ENCODE data around the gene RETN. TPM values are rescaled to one million over a fixed set of nuclear protein-coding genes. Genes with fewer than 3 reads are reported as not detected.

RETN gene, protein sequence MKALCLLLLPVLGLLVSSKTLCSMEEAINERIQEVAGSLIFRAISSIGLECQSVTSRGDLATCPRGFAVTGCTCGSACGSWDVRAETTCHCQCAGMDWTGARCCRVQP
- not detected in 2 replicates for total RNA-seq (2014; rRNA removed; shearing (Covaris generic))

DNA sequence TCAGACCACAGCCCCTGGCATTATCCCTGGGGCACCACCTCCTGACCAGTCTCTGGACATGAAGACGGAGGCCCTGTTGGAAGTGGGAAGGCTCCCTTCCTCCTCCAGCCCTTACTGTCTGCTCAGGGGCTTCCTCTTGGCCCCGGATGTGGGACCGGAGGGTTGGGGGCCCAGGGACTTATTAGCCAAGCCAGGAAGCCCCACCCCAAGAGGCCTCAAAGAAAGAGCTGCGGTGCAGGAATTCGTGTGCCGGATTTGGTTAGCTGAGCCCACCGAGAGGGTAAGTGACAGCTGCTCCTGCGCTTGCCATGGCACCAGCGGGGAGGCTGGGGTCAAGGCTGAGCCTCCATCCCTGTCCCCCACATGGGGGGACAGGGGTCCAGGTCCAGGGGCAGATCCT lies at the start of gene RETN:
Gene RETN (plus strand): TSS at position 208 of the 400 bp plus-strand sequence. CDS start 278 bp downstream, outside the sequence.
- DNase-seq (ENCODE audit: low read depth): no peak

DNA sequence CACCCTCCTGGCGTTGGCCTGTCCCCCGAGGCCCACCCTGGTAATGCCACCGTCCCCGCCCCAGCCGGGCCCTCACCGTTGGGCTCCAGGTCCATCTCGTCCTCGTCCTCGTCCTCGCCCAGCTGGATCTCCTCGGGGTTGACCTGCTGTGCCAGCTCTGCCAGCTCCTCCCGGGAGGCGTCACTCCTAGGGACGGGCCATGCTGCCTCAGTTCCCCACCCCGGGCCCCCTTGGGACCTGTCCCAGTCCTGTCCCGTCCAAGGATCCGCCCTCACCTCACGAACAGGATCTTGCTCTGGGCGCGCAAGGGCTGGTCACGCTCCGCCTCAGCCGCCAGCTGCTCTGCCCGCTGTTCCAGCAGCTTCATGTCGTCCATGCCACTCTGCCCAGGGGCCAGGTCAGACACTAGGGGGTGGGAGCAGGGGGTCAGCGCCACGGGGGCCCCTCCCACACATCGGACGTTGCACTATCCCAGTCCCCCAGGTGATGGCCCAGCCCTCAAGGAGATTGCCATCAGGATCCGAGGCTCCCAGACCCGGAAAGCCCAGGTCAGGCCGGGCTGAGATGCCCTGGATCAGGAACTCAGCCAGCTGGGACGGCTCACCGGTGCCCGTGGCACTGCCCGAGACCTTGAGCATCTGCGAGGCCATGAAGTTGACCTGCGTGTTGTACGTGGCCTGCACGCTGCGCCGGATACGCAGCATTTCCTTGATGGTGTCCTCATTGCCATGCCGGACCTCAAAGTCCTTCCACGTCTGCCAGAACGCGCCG lies 49.0 kb upstream of the RETN start:
- DNase-seq (ENCODE audit: low read depth): no peak

DNA sequence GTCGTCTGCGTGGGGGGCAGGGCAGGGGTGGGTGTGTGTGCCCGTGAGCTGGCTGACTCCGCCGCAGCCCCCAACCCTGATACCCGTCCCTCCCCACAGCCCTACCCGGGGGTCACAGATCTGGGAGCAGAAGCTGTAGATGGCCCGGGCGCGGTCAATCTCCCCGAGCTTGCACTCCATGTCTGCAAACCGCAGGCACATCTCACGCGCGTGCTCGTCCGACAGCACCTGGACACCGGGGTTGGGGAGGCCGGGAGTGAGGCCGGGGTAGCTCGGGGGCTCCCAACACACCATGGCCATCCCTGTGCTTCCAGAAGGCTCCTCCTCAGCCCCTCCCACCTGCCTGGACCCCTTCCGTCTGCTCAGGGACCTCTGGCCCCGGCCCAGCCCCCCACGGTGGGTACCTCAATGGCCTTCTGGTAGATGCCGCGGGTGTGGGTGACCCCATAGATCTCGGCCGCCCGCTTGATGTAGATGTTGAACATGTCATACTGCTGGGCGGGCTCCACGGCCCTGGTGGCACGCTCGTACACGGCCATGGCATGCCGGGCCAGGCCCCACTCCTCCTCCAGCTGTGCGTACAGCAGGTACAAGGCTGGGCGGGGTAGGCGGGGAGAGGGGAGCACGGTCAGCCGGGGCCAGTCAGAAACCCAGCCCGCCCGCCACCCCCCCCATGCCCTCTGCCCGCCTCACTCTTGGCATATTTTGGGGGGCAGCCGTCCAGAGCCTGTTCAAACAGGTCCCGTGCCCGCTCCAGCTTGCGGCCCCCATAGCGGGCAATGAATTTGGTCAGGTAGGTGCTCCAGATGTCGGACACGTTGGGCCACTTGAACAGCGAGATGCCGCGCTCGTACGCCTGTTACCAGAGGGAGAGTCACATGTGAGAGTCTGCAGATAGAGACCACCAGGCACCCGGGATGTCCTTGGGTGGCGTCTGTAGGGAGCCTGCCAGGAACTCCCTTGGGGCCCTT lies 48.1 kb upstream of the RETN start:
- DNase-seq (ENCODE audit: low read depth): no peak

DNA sequence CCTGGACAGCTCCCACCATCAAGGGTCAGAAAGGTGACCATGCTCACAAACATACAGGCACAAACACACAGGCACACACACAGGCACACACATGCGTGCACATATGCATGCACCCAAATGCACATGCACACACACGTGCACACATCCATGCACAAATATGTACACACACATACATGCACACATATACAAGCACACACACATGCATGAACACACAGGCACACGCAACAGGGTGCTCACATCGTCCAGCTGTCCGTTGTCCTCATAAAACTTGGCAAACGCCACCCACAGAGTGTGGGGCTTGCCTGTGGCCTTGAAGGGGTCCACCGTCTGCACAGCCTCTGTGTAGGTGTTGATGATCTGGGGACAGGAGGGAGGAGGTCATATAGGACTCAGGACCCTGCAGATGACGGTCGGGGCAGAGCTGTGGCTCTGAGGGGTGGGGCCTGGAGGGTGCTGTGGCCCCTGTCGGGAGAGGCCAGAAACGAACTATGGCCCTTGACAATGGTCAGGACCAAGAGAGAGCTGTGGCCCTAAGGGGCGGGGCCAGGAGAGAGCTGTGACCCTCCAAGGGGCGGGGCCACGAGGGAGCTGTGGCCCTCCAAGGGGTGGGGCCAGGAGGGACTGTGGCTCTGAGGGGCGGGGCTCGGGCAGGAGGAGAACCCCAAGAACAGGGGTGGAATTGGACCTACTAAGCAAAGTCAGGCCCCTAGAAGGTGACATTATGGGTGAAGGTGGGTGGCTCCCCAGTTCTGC lies 45.7 kb upstream of the RETN start:
- no peak for DNase-seq (ENCODE audit: low read depth)

DNA sequence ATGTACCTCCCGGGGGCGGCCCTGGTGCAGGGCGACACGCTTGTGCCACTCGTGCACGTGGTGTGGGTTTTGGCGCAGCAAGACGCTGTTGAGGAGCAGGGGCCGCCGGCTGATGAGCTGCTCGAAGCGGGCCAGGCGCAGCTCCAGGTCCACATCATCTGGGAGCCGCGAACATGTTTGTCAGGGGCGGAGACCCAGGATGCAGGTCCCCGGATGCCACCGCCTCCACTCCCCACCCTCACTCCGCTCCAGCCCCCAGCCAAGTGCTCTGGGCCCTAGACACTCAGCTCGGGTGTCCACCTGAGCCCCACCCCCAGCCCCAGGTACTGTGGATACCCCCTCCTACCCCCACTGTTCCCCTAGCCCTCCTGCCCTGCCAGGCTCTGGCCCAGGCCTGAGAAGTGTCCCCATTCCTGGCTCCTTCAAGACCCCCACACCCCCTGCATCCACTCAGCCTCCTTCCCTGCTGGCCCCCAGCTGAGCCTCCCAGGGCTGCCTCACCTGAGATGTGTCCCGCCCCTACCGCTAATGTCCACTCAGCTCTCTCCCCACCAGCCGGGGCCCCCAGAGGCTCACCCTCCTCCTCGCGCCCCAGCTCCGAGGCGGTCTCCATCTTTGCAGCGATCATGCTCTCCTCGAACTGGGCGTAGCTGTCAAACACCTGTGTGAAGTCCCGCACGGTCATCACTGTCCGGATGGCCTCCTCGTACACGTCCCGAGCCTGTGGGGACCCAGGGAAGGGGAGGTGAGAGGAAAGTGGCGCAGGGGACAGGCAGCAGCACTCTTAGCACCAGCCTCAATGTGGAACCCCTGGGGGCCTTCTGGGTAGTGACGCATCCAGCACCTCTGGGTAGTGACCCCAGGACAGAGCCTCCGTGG lies 44.9 kb upstream of the RETN start:
- no peak for DNase-seq (ENCODE audit: low read depth)

DNA sequence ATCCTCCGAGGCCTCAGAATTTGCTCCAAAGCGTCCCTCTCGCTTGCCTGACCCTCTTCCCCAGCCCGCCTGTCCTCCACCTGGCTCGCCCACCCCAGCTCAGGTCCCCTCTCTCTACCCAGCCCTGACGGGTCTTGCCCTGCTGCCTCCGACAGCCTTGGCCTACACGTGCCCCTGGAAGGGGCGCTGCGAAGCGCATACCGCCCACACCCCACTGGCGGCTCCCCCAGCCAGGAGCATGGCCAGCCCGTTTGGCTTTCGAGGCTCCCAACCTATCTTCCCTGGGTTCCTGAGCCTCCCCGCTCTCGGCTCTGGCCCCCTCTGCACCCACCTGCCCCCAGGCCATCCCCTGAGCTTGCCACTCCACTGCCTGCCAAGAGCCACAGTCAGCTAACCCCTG lies 44.0 kb upstream of the RETN start:
- no peak for DNase-seq (ENCODE audit: low read depth)

DNA sequence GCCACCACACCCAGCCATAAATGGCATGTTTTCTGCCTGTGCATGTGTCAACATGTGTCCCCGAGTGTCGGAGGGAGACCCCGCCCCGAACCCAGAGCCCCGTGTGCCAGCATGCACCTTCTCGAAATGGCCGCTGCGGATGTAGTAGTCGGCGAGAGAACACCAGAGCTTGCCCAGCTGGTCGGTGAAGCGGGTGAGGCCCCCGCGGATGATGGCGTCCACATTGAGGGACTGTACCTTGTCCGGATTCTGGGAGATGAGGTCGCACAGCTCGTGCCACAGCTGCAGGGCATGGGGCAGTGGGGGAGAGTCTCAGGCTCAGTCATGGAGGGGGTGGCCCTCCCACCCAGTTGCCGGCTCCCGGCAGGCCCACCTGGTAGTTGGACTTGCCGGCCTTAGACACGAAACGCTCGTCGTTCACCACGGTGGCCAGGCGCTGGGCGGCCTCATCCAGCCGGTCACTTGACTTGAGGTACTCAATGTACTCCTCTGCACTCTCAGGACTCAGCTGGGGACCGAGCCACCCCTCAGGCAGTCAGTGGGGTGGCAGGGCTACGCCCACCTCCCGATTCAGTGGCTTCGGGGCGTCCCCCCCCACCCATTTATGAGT lies 43.0 kb upstream of the RETN start:
- no peak for DNase-seq (ENCODE audit: low read depth)

DNA sequence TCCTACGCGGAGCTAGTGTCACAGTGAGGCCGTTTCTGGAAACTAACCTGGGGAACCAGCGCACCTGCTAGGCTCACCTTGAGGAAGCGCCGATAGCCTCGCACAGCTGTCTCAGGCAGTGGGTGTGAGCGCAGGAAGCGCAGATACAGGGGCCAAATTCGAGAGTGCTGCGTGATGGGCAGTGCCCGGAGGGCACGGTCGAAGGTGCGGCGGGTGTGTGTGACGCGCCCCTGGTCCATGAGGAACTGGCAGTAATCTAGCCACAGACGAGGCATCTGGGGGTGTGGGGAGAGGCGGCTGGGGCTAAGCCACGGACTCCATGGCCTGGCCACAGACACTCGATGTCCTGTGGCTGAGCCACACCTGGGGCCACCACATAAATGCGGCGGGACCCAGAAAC lies 41.7 kb upstream of the RETN start:
- DNase-seq (ENCODE audit: low read depth): no peak

DNA sequence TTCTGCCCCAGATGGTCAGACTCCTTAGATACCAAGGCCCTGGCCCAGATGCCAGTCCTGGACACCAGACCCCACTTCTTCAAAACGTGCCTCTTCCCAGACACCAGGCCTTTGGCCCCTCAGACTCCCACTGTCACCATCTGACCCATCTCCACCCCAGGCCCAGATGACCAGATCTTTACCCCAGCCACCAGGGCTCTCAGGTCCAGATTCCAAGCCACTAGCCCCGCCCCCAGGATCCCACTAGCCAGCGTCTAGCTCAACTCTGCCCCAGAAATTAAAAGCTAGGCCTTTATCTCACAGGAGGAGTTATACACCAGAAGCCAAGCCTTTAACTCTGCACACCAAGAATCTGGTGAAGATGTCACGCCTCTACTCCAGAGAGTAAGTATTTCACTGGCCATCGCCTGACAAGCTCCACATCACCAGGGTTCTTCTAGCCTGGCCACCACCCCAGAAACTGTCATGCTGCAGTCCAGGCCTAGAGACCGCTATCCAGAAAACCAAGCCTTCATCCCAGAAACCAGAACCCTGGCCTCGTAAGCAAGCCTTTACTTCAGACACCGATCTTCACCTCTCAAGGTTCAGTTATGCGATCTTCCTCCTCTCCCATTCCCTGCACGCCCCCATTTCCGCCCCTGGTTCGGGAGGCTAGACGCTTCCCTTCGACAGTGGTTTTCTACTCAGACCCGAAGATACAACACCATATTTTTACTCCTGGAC lies 40.1 kb upstream of the RETN start:
- DNase-seq (ENCODE audit: low read depth): no peak

DNA sequence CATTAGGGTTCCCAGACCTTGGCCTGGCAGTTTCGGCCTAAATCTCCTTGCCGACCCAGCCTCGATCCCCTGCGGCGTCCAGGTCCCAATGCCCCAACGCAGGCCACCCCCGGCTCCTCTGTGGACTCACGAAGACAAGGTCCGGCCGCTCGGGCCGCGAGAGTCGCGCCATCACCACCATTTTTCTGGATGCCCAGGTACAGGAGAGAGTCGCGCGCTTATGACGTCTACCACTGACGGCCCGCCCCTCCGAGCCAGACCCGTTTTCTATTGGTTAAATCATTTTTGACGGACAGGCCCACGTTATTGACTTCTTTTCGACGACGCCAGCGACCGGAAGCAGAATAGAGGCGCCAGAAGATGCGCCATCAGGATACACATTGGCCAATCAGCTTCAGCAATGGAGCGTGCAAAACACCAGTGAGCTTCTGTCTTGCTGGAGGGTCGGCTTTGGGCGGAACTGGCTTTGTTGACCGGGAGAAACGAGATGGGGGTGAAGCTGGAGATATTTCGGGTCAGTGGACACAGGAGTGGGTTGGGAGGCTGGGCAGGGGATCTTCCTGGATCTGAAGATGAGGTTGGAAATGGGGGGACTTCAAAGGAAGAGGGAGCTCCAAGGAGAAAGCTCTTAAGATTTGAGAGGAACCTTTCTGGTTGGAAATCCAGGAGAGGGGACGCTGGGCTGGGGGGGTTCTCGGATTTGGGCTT lies 39.3 kb upstream of the RETN start, which contains the start of the genes PET100 and XAB2:
Gene PET100 (plus strand): TSS at position 447 of the 708 bp plus-strand sequence. CDS start 41 bp downstream, at position 488.
Gene XAB2 (minus strand): TSS at position 199 of the 708 bp plus-strand sequence. CDS start 18 bp downstream, at position 181.
- peak; percentile 98 for DNase-seq (ENCODE audit: low read depth)

DNA sequence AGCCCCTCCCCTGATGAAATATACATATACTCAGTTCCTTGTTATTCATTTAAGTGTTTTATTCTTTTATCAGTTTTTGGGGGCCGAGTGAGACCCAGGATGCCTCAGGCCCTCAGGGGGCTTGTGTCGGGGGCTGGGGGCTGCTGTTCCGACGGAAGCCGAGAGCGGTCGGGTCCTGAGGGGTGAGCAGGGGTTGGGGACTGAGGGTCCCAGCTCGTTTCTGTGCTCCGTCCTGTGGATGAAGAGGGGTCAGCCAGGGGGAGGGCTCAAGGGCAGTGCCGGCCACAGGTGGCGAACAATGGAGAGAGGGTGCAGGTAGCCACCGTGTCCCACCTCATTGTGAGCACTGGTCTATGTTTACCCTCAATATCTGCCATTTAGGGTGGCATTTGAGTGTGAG lies 37.3 kb upstream of the RETN start:
- no peak for DNase-seq (ENCODE audit: low read depth)

DNA sequence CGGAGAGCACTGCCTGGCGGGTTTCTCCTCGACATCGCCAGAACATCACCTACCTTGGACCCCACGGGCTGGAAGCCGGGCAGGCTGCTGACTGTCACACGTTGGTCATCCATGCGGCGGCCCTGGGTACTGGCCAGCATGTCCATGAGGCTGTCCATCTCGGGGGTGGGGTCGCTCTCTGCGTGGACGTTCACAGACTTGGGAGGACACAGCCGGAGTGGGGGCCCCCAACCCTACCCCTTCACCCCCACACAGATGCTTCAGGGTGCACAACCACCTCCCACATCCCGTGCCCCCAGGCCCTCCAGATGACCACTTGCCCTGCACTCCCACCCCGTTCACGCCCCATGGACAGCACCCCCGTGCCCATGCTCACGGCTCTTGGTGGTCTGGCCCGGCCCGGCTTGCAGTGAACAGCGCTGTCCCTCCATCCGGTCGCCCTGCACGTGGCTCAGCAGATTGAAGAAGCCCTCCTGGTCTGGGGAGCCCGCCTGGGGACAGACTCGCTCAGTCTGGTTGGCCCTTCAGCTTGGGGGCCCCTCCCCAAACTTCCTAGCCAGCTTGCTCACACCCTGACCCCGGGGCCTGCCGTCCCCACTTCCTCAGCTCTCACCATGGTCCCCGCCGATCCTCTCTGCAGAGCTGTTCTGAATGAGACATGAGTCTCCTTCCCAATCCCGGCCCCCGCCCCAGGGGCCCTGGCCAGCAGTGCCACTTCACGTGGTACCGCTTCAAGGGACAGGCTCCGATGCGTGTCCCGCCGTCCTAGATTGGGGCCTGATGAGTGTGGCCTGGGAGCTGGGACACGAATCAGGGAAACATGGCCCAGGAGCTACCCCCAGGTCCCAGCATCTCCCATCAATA lies 36.3 kb upstream of the RETN start:
- DNase-seq (ENCODE audit: low read depth): no peak

DNA sequence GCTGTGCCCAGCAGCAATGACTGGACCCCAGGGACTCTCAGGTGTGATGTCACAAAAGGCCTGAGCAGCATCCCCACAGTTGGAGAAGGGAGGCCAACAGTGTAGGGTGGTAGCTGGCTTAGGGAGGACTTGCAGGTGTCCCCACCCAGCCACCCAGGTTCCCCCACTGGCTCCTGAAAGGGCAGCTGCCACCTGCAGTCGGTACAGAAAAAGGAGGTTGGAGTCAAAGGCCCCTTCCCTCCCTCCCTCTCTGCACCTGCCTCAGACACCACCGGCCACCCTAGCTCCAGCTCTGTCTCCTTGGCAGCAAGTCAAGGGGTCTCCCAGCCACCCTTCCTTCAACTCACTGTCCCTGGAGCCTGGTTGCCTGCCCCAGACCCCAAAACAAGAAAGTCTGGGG lies 35.2 kb upstream of the RETN start, which contains the start of gene PCP2:
Gene PCP2 (minus strand): TSS at position 22 of the 400 bp plus-strand sequence. CDS start 262 bp downstream, outside the sequence.
- no peak for DNase-seq (ENCODE audit: low read depth)

DNA sequence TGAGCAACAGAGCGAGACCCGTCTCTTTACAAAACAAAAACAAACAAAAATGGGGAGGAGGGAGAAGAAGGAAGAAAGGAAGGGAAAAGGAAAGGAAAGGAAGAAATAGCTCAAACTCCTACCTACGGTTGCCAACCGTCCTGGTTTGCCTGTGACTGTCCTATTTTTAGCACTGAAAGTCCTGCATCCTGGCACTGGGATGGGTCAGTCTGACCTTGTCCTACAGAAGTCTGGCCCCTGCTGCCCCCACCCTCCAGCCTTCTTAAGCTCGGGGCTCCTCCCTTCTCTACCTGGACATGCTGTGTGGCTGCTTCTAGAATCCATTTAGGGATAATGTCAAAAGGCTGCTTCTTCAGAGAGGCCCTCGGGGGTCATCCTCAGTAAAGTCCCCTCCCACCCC lies 33.2 kb upstream of the RETN start:
- no peak for DNase-seq (ENCODE audit: low read depth)

DNA sequence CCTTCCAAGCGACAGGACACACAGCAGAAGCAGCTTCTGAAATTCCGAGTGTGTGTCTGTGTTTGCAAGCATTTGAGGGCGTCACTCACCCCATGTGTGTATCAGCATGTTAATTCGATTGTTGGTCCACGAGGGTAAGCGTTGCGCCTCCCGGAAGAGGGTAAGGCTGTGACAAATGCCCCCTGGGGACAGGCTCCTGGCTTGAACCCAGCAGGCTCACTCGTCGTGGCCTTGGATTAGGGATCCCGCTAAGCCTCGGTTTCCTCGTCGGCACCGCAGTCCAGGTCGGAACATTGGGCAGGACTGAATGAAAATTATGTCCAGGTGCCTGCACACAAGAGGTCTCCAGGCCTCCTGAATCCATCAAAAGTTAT lies 32.5 kb upstream of the RETN start:
- DNase-seq (ENCODE audit: low read depth): peak; percentile 32

DNA sequence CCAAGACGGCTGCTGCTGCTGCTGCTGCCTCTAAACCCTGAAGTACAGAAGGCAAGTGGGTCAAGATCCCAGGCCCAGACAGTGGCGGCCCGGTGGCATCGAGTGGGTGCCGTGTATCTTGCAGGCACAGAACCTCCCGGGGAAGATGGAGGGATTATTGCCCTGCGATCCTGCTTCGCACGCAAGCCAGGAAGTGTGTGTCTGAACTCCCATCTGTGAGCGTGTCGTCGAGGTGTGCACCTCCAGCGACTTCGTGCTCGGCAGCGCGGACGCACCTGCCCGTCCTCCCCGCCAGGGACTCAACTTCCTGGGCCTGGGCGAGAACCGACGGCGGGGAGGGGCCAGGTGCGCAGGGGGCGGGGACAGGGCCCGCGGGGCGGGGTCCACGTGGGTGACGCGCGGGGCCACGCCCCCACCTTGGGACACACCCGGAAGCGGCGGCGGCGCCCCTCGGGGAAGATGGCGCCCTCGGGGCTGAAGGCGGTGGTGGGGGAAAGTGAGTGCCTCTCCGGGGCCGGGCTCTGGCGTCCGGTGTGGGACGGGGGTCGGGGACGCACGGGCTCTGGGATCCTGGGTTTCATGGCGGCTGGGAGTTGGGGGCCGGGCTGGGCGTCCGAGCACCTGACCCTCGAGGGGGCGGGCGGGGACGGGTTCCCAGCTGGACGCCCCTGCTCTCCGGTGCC lies 32.0 kb upstream of the RETN start, which contains the start of gene STXBP2:
Gene STXBP2 (plus strand): TSS at position 420 of the 683 bp plus-strand sequence. CDS start 40 bp downstream, at position 460.
- peak; percentile 82 for DNase-seq (ENCODE audit: low read depth)
